ENCODE data around the gene GGT6. TPM values are rescaled to one million over a fixed set of nuclear protein-coding genes. Genes with fewer than 3 reads are reported as not detected.
A peak's percentile ranks its signal among the peaks of the same experiment; 100 is the strongest.

Gene GGT6
- total RNA-seq, 3 donors from 2014 or later, result 12.8 to 33.8 TPM; not detected in 1

DNA sequence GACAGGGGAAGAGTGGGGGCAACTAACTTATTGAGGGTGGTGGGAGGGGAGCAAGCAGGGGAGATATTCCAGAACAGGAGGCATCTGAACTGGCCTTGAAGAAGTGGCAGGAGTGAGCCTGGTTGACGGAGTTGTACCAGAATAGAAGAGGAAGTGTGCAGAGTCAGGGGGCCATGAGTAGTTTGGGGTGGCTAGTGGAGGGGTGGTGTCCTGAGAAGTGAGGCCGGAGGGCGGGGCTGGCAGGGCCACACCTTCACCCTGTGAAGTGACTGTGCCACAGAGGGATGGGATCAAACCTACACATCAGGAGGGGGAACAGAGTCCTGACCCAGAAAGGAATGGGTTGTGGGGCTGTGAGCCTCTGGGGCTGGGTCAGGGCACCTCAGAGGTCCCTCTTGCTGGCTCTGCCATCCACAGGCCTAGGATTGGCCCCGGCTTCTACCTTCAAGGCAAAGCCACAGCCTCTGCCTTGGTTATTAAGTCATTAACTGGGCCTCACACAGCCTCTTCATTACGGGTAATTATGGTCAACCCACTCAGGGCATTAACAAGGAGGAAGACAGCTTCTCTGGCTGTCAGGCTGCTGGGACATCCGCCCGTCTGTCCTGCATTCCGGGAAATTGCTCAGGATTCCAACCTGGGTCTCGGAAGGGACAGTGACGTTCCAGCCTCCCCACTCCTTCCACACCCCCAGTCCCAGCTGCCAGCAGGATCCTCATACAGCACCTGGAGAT, 49.0 kb downstream of the GGT6 start:
- peaks cover 0 to 37% of the 10 kb centered on the region in 2 donors for H3K4me1 ChIP-seq
- TF ChIP-seq, protein P1, sequence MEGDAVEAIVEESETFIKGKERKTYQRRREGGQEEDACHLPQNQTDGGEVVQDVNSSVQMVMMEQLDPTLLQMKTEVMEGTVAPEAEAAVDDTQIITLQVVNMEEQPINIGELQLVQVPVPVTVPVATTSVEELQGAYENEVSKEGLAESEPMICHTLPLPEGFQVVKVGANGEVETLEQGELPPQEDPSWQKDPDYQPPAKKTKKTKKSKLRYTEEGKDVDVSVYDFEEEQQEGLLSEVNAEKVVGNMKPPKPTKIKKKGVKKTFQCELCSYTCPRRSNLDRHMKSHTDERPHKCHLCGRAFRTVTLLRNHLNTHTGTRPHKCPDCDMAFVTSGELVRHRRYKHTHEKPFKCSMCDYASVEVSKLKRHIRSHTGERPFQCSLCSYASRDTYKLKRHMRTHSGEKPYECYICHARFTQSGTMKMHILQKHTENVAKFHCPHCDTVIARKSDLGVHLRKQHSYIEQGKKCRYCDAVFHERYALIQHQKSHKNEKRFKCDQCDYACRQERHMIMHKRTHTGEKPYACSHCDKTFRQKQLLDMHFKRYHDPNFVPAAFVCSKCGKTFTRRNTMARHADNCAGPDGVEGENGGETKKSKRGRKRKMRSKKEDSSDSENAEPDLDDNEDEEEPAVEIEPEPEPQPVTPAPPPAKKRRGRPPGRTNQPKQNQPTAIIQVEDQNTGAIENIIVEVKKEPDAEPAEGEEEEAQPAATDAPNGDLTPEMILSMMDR (IDR thresholded peaks at IDR 0.05), result no peak
- TF ChIP-seq POLR2A (IDR thresholded peaks at IDR 0.05) (no peak), POLR2AphosphoS5 (IDR thresholded peaks at IDR 0.05) (no peak)
- no peak overlapping the region for H3K4me3 ChIP-seq
- intact Hi-C loops (cut with DNase I; ENCODE audit: low total_unique reads), result no loop called here
- H3K9me3 ChIP-seq, result no peaks in the 10 kb centered on the region
- H3K27me3 ChIP-seq, result no peaks in the 10 kb centered on the region
- no peak for DNase-seq (ENCODE audit: low spot score in 2 of 2)
- peak overlapping the region; percentile 45 to 86 for H3K27ac ChIP-seq
- no peaks in the 10 kb centered on the region for H3K36me3 ChIP-seq

DNA sequence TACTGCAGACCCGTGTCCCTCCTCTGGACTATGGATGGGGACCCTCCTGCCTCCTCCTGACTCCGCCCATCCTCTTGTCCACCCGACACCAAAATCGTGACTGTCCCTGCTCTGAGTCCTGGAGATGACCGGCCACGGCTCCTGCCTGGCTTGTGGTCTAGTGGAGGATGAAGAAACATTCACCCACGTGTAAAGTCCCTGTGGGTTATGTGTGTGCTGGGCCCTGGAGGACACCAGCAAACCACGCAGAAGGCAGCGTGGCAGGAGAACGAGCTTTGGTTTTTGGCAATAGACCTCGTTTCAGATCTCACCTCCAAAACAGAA, 49.8 kb downstream of the GGT6 start:
- Histone ChIP-seq H3K27me3 (no peaks in the 10 kb centered on the region), H3K27ac (peak overlapping the region; percentile 80 to 86), H3K4me3 (no peak overlapping the region), H3K36me3 (no peaks in the 10 kb centered on the region), H3K4me1 (peaks cover 0 to 39% of the 10 kb centered on the region in 2 donors), H3K9me3 (no peaks in the 10 kb centered on the region)
- TF ChIP-seq, protein P1 (IDR thresholded peaks at IDR 0.05), result no peak
- no peak for DNase-seq (ENCODE audit: low spot score in 2 of 2)
- intact Hi-C loops (cut with DNase I; ENCODE audit: low total_unique reads), result loop anchor here (1.0 kb wide), 1 partner anchor 37 kb away; no protein-coding TSS in a partner anchor

DNA sequence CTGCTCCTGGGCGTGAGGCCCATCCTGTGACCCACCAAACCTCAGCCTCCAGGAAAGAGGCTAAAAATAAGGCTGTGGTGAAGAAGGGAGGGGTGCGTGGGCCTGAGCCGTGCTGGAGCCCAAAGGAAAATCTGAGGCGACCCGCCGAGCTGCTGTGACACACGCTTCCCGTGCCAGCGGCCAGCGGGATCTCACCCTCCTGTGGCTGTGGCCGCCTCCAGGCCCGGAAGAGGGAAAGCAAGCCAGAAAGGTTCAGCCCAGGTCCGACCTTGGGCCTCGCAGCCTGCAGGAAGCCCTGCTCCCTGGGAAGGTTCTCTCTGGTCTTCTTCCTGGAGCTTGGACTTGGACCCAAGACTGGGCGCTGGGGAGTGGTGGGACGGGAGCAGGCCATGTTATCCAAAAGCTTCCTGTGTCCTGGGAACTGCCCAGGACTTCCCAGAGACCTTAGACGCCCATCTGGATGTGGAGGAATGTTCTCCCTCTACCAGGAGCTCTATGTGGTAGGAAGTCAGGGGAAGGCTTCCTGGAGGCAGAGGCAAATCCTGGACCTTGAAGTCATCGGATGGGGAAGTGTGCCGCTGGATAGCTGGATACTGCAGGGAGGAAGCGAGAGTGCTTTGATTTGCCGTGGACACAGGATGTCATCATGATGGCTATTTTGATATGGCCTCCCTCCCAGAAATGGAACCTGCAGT, 50.3 kb downstream of the GGT6 start:
- no peaks in the 10 kb centered on the region for H3K36me3 ChIP-seq
- intact Hi-C loops (cut with DNase I; ENCODE audit: low total_unique reads), result loop anchor here (1.0 to 10.0 kb wide), 3 partner anchors 37 to 1475 kb away; no protein-coding TSS in a partner anchor
- H3K9me3 ChIP-seq, result no peaks in the 10 kb centered on the region
- H3K4me1 ChIP-seq, result peaks cover 0 to 36% of the 10 kb centered on the region in 2 donors
- no peaks in the 10 kb centered on the region for H3K27me3 ChIP-seq
- no peak for DNase-seq (ENCODE audit: low spot score in 2 of 2)
- H3K27ac ChIP-seq, result peak overlapping the region; percentile 80 to 86
- TF ChIP-seq POLR2AphosphoS5 (IDR thresholded peaks at IDR 0.05) (peak in 1 of 3 donors; percentile 10), POLR2A (IDR thresholded peaks at IDR 0.05) (no peak)
- peak overlapping the region in 1 of 3 donors; percentile 2 for H3K4me3 ChIP-seq

DNA sequence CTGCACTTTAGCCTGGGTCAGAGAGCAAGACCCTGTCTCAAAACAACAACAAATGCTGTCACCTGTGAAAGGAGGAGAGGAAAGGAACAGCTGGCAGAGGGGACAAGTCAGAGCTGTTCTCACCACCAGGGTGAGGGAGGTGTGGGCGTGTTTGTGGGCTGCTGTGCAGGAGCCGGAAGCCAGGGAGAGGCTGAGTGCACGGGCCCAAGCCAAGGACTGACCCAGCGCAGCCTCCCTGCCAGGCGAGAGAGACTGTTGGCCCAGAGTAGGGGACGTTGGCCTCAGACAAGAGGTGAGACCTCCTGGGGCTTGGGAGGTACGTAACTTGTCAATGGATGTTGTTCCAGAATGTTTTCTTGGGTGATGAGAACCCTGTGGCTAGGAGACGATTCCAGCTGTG, 51.0 kb downstream of the GGT6 start:
- Histone ChIP-seq H3K36me3 (no peaks in the 10 kb centered on the region), H3K4me1 (peaks cover 0 to 29% of the 10 kb centered on the region in 2 donors), H3K4me3 (peak overlapping the region in 1 of 3 donors; percentile 2), H3K9me3 (no peaks in the 10 kb centered on the region), H3K27me3 (no peaks in the 10 kb centered on the region), H3K27ac (peak overlapping the region; percentile 80 to 86)
- DNase-seq (ENCODE audit: low spot score in 2 of 2), result peak in 1 of 2 donors; percentile 70
- TF ChIP-seq POLR2AphosphoS5 (IDR thresholded peaks at IDR 0.05) (no peak), POLR2A (IDR thresholded peaks at IDR 0.05) (no peak)
- TF ChIP-seq, protein P1 (IDR thresholded peaks at IDR 0.05), result peak in 1 of 3 donors; percentile 30
- intact Hi-C loops (cut with DNase I; ENCODE audit: low total_unique reads), result loop anchor here (5.0 to 10.0 kb wide), 2 partner anchors 747 to 1475 kb away; no protein-coding TSS in a partner anchor

DNA sequence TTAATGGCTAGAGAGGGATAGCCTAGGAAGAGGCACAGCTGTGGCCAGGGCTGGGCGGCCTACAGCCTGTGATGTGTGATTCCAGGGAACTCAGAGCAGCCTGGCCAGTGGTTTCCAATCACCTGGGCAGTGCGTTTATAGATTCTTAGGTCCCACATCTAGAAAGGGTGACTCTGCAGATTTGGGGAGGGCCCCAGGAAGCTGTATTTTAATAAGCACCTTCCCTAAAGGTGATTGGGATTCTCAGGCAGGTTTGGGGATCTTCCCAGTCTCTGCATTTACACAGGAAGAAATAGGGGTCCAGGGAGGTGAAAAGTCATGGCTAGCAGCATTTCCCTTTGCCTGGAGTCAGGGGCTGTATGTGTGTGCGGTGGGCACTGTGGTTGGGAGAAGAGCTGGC, 52.2 kb downstream of the GGT6 start:
- intact Hi-C loops (cut with DNase I; ENCODE audit: low total_unique reads), result loop anchor here (5.0 to 10.0 kb wide), 2 partner anchors 746 to 1473 kb away; no protein-coding TSS in a partner anchor
- no peaks in the 10 kb centered on the region for H3K36me3 ChIP-seq
- no peak overlapping the region for H3K4me3 ChIP-seq
- peak overlapping the region; percentile 80 to 86 for H3K27ac ChIP-seq
- H3K9me3 ChIP-seq, result no peaks in the 10 kb centered on the region
- H3K27me3 ChIP-seq, result no peaks in the 10 kb centered on the region
- peaks cover 0 to 18% of the 10 kb centered on the region in 2 donors for H3K4me1 ChIP-seq
- TF ChIP-seq POLR2AphosphoS5 (IDR thresholded peaks at IDR 0.05) (no peak), POLR2A (IDR thresholded peaks at IDR 0.05) (no peak)
- TF ChIP-seq, protein P1 (IDR thresholded peaks at IDR 0.05), result no peak
- no peak for DNase-seq (ENCODE audit: low spot score in 2 of 2)
